Activated T-cell treated with anti-CD3 and anti-CD28 coated beads, Interleukin-2, amount 50 U/mL, for 24 hours (primary cell): ENCODE data around the gene FJX1.
"Not testable (repeated sequence)": the region's sequence is repeated elsewhere in the genome, so short reads cannot be mapped to it uniquely, and the experiment has no call there.

Source experiments
- DNase-seq: peaks from one replicate; pipeline ENCODE4 v3.0.0-alpha.2; 2020
- H3K27ac Mint-ChIP-seq: 2 replicates; pipeline ENCODE4 v1.8.0; 2020; ENCODE audit warnings: mild to moderate bottlenecking, mixed read lengths
- H3K27me3 Mint-ChIP-seq: 2 replicates; pipeline ENCODE4 v1.8.0; 2020; ENCODE audit warnings: mixed read lengths
- H3K36me3 Mint-ChIP-seq: 2 replicates; pipeline ENCODE4 v1.8.0; 2020; ENCODE audit warnings: low read depth, mixed read lengths
- H3K4me1 Mint-ChIP-seq: 2 replicates; pipeline ENCODE4 v1.8.0; 2020; ENCODE audit warnings: low read depth, mixed read lengths
- H3K4me3 Mint-ChIP-seq: 2 replicates; pipeline ENCODE4 v1.8.0; 2020; ENCODE audit warnings: mild to moderate bottlenecking, moderate library complexity, mixed read lengths
- H3K9me3 Mint-ChIP-seq: 2 replicates; pipeline ENCODE4 v1.8.0; 2020; ENCODE audit warnings: mixed read lengths

Gene FJX1

GRCh38 chr11:35661534-35661933 lies 43.3 kb downstream of the FJX1 start:
- peaks cover 22% of the 10 kb centered on the region for H3K9me3 Mint-ChIP-seq
- H3K36me3 Mint-ChIP-seq: peaks cover 38% of the 10 kb centered on the region
- H3K27me3 Mint-ChIP-seq: peaks cover 15% of the 10 kb centered on the region
- DNase-seq: no peak
- H3K4me1 Mint-ChIP-seq: peaks cover 42% of the 10 kb centered on the region
- no peak overlapping the region for H3K27ac Mint-ChIP-seq
- peak overlapping the region; percentile 85 for H3K4me3 Mint-ChIP-seq

GRCh38 chr11:35662061-35662648 lies 43.9 kb downstream of the FJX1 start:
- no peak for DNase-seq
- Mint-ChIP-seq H3K27me3 (peaks cover 10% of the 10 kb centered on the region), H3K4me1 (peaks cover 46% of the 10 kb centered on the region), H3K4me3 (peak overlapping the region; percentile 85), H3K27ac (peak overlapping the region; percentile 95), H3K36me3 (peaks cover 43% of the 10 kb centered on the region), H3K9me3 (peaks cover 25% of the 10 kb centered on the region)

- peak within 1 kb of the TSS; percentile 95 for H3K27ac Mint-ChIP-seq
- H3K27me3 Mint-ChIP-seq: peaks cover 7% of the 10 kb centered on the region
- peak; percentile 89 for DNase-seq
- H3K4me3 Mint-ChIP-seq: peak within 1 kb of the TSS; percentile 85
- peaks cover 48% of the 10 kb centered on the region for H3K36me3 Mint-ChIP-seq
- H3K4me1 Mint-ChIP-seq: peaks cover 48% of the 10 kb centered on the region
- peaks cover 27% of the 10 kb centered on the region for H3K9me3 Mint-ChIP-seq
These were observed 44.6 kb downstream of the FJX1 start, which contains the start of gene TRIM44 for GRCh38 chr11:35662649-35663407. Gene TRIM44, plus strand, starts transcription at chr11:35662775. Its CDS starts 337 bp downstream, at chr11:35663112.

- DNase-seq: peak; percentile 31
- peaks cover 53% of the 10 kb centered on the region for H3K36me3 Mint-ChIP-seq
- H3K4me3 Mint-ChIP-seq: peak overlapping the region; percentile 85
- peaks cover 51% of the 10 kb centered on the region for H3K4me1 Mint-ChIP-seq
- peaks cover 30% of the 10 kb centered on the region for H3K9me3 Mint-ChIP-seq
- peak overlapping the region; percentile 95 for H3K27ac Mint-ChIP-seq
- peaks cover 1% of the 10 kb centered on the region for H3K27me3 Mint-ChIP-seq
These were observed 45.1 kb downstream of the FJX1 start for GRCh38 chr11:35663408-35663702.

GRCh38 chr11:35664977-35665441 lies 46.7 kb downstream of the FJX1 start:
- no peaks in the 10 kb centered on the region for H3K27me3 Mint-ChIP-seq
- H3K4me3 Mint-ChIP-seq: peak overlapping the region; percentile 85
- peaks cover 61% of the 10 kb centered on the region for H3K4me1 Mint-ChIP-seq
- peak overlapping the region; percentile 24 for H3K27ac Mint-ChIP-seq
- H3K9me3 Mint-ChIP-seq: peaks cover 30% of the 10 kb centered on the region
- DNase-seq: no peak
- peaks cover 64% of the 10 kb centered on the region for H3K36me3 Mint-ChIP-seq

- no peaks in the 10 kb centered on the region for H3K27me3 Mint-ChIP-seq
- H3K9me3 Mint-ChIP-seq: peaks cover 30% of the 10 kb centered on the region
- H3K27ac Mint-ChIP-seq: no peak overlapping the region
- peaks cover 68% of the 10 kb centered on the region for H3K36me3 Mint-ChIP-seq
- no peak for DNase-seq
- no peak overlapping the region for H3K4me3 Mint-ChIP-seq
- H3K4me1 Mint-ChIP-seq: peaks cover 74% of the 10 kb centered on the region
These were observed 49.0 kb downstream of the FJX1 start for GRCh38 chr11:35667257-35667656.

- Mint-ChIP-seq H3K36me3 (peaks cover 59% of the 10 kb centered on the region), H3K4me1 (peaks cover 77% of the 10 kb centered on the region), H3K9me3 (peaks cover 26% of the 10 kb centered on the region)
- not testable (repeated sequence) for DNase-seq, H3K27me3 Mint-ChIP-seq, H3K4me3 Mint-ChIP-seq, H3K27ac Mint-ChIP-seq
These were observed 50.1 kb downstream of the FJX1 start for GRCh38 chr11:35668350-35668749.
